Measurements from ENCODE around the gene NCAPH2.

NCAPH2 gene

GRCh38 chr22:50507991-50508884 is at the start of gene NCAPH2:
Gene NCAPH2 (plus strand): TSS chr22:50508224. CDS start chr22:50508338, 114 bp downstream.
- H3K4me3 ChIP-seq (ENCODE audit: low read depth, low read length): peak within 1 kb of the TSS; percentile 74
- peak; percentile 86 for DNase-seq (ENCODE audit: low read depth)

GRCh38 chr22:50459016-50459415 is 49.0 kb upstream of the NCAPH2 start:
- no peak overlapping the region for H3K4me3 ChIP-seq (ENCODE audit: low read depth, low read length)
- no peak for DNase-seq (ENCODE audit: low read depth)

GRCh38 chr22:50459496-50460140 is 48.4 kb upstream of the NCAPH2 start:
- H3K4me3 ChIP-seq (ENCODE audit: low read depth, low read length): no peak overlapping the region
- no peak for DNase-seq (ENCODE audit: low read depth)

GRCh38 chr22:50460938-50461337 is 47.1 kb upstream of the NCAPH2 start:
- DNase-seq (ENCODE audit: low read depth): no peak
- H3K4me3 ChIP-seq (ENCODE audit: low read depth, low read length): no peak overlapping the region

- DNase-seq (ENCODE audit: low read depth): no peak
- no peak overlapping the region for H3K4me3 ChIP-seq (ENCODE audit: low read depth, low read length)
These were observed 46.5 kb upstream of the NCAPH2 start for GRCh38 chr22:50461536-50461935.

- no peak for DNase-seq (ENCODE audit: low read depth)
- no peak overlapping the region for H3K4me3 ChIP-seq (ENCODE audit: low read depth, low read length)
These were observed 46.0 kb upstream of the NCAPH2 start for GRCh38 chr22:50461979-50462540.

GRCh38 chr22:50463188-50463900 is 44.7 kb upstream of the NCAPH2 start:
- DNase-seq (ENCODE audit: low read depth): no peak
- H3K4me3 ChIP-seq (ENCODE audit: low read depth, low read length): no peak overlapping the region

- DNase-seq (ENCODE audit: low read depth): no peak
- no peak overlapping the region for H3K4me3 ChIP-seq (ENCODE audit: low read depth, low read length)
These were observed 43.6 kb upstream of the NCAPH2 start for GRCh38 chr22:50464451-50464850.

GRCh38 chr22:50465066-50465930 is 42.7 kb upstream of the NCAPH2 start:
- H3K4me3 ChIP-seq (ENCODE audit: low read depth, low read length): no peak overlapping the region
- DNase-seq (ENCODE audit: low read depth): no peak

- no peak for DNase-seq (ENCODE audit: low read depth)
- no peak overlapping the region for H3K4me3 ChIP-seq (ENCODE audit: low read depth, low read length)
These were observed 40.7 kb upstream of the NCAPH2 start for GRCh38 chr22:50467341-50467740.

GRCh38 chr22:50467773-50468440 is 40.1 kb upstream of the NCAPH2 start:
- H3K4me3 ChIP-seq (ENCODE audit: low read depth, low read length): no peak overlapping the region
- no peak for DNase-seq (ENCODE audit: low read depth)

- DNase-seq (ENCODE audit: low read depth): no peak
- no peak overlapping the region for H3K4me3 ChIP-seq (ENCODE audit: low read depth, low read length)
These were observed 39.4 kb upstream of the NCAPH2 start for GRCh38 chr22:50468626-50469025.

- DNase-seq (ENCODE audit: low read depth): no peak
- no peak overlapping the region for H3K4me3 ChIP-seq (ENCODE audit: low read depth, low read length)
These were observed 38.4 kb upstream of the NCAPH2 start for GRCh38 chr22:50469377-50470305.

GRCh38 chr22:50470491-50470890 is 37.5 kb upstream of the NCAPH2 start:
- DNase-seq (ENCODE audit: low read depth): no peak
- no peak overlapping the region for H3K4me3 ChIP-seq (ENCODE audit: low read depth, low read length)

- DNase-seq (ENCODE audit: low read depth): no peak
- H3K4me3 ChIP-seq (ENCODE audit: low read depth, low read length): no peak overlapping the region
These were observed 36.7 kb upstream of the NCAPH2 start for GRCh38 chr22:50471197-50471847.

- H3K4me3 ChIP-seq (ENCODE audit: low read depth, low read length): no peak overlapping the region
- DNase-seq (ENCODE audit: low read depth): no peak
These were observed 36.1 kb upstream of the NCAPH2 start for GRCh38 chr22:50471962-50472361.

- no peak overlapping the region for H3K4me3 ChIP-seq (ENCODE audit: low read depth, low read length)
- no peak for DNase-seq (ENCODE audit: low read depth)
These were observed 34.9 kb upstream of the NCAPH2 start for GRCh38 chr22:50473088-50473487.

Measured in skeletal muscle cell (primary cell).